ENCODE results near the gene DCK. TPM values are rescaled to one million over a fixed set of nuclear protein-coding genes. Genes with fewer than 3 reads are reported as not detected.
A peak's percentile ranks its signal among the peaks of the same experiment; 100 is the strongest.

Gene DCK
- total RNA-seq, 1 experiment from 2014 or later: 13.7 TPM

DNA sequence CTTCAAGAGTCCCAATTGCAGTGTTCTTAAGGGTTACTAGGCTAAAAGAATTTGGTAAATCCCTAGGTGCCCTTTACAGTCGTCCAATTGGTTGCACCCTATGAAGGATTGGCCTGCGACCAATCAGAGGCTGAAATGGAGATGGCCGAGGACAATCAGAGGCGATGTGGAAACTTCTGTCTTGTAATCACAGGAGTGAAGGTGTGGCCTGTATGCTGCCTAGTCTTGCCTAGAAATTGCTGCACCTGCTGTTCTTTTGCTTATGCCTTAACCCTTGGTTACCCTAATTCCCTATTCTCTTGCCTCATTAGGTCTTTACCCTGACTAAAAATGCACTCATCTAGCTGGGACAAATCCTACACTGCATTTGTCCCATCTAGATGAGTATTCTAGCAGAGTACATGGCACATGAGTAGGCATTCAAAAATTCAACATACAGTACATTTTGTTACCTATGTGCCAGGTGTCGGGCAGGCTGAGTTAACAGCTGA, 1.0 kb upstream of the DCK start:
- Histone ChIP-seq H2BK15ac (ENCODE audit: low read depth, low read length) (no peak overlapping the region), H3T11ph (ENCODE audit: low read length) (no peak overlapping the region), H3K79me2 (ENCODE audit: insufficient read depth, low read length) (peaks cover 11% of the 10 kb centered on the region), H4K5ac (ENCODE audit: insufficient read length, low read depth, low read length) (no peak overlapping the region), H3K4me1 (ENCODE audit: insufficient read depth, low read length) (peaks cover 10% of the 10 kb centered on the region; the same call in 1 of the 2 replicates), H2AK5ac (ENCODE audit: insufficient read length, low read length) (no peak overlapping the region), H3K56ac (ENCODE audit: insufficient read length, low read depth, low read length) (no peak overlapping the region), H2BK120ac (ENCODE audit: low read depth, low read length, poor library complexity, severe bottlenecking) (no peak overlapping the region), H2BK5ac (ENCODE audit: insufficient read length, low read length) (no peak overlapping the region), H3K23me2 (ENCODE audit: insufficient read length, low read depth, low read length, poor library complexity, severe bottlenecking) (peaks cover 5% of the 10 kb centered on the region), H4K91ac (ENCODE audit: insufficient read length, low read depth, low read length) (no peak overlapping the region), H2BK12ac (ENCODE audit: insufficient read length, low read depth, low read length) (no peak overlapping the region), H3K23ac (ENCODE audit: insufficient read length, low read depth, low read length) (no peak overlapping the region), H3K27ac (ENCODE audit: insufficient read length, low read depth, low read length) (no peak overlapping the region), H3K4me2 (ENCODE audit: insufficient read depth, insufficient read length, low read length) (peak overlapping the region; percentile 52), H2BK20ac (ENCODE audit: low read depth, low read length, poor library complexity, severe bottlenecking) (no peak overlapping the region), H2AFZ (ENCODE audit: low read length) (no peak overlapping the region), H3K9ac (ENCODE audit: extremely low read depth, insufficient read length, low read length) (no peak overlapping the region), H3K9me3 (ENCODE audit: control insufficient read depth, low read depth, low read length) (no peaks in the 10 kb centered on the region), H3K79me1 (ENCODE audit: insufficient read depth, low read depth, low read length, poor library complexity, severe bottlenecking) (no peaks in the 10 kb centered on the region), H4K8ac (replicated peaks; ENCODE audit: insufficient read length, low read depth, low read length) (no peak overlapping the region), H3K4ac (ENCODE audit: low read depth, low read length) (no peak overlapping the region), H4K20me1 (ENCODE audit: control insufficient read depth, insufficient read depth, insufficient read length) (no peaks in the 10 kb centered on the region), H3K14ac (ENCODE audit: insufficient read depth, low read length) (no peak overlapping the region), H3K27me3 (ENCODE audit: insufficient read depth, low read length) (no peaks in the 10 kb centered on the region), H3K18ac (ENCODE audit: insufficient read length, low read depth, low read length) (no peak overlapping the region)
- Mint-ChIP-seq H3K36me3 (ENCODE audit: insufficient read depth in 1 of 3, low read depth in 3 of 3) (peaks cover 2 to 23% (median 9%) of the 10 kb centered on the region in 3 experiments; a peak in 5 of 7 replicates), H3K27me3 (ENCODE audit: low read depth) (no peaks in the 10 kb centered on the region), H3K9me3 (peaks cover 6% of the 10 kb centered on the region in 2 experiments; a peak in 4 of 5 replicates), H3K4me3 (peak overlapping the region; percentile 90 to 92; a peak in 3 of 5 replicates), H3K27ac (no peak overlapping the region), H3K4me1 (peaks cover 37 to 42% of the 10 kb centered on the region in 2 experiments)
- WGBS (ENCODE audit: extremely low coverage, insufficient read length, low lambda C conversion rate): no CpG with 5 or more reads among the region's 5 CpGs
- TF ChIP-seq, protein P1, sequence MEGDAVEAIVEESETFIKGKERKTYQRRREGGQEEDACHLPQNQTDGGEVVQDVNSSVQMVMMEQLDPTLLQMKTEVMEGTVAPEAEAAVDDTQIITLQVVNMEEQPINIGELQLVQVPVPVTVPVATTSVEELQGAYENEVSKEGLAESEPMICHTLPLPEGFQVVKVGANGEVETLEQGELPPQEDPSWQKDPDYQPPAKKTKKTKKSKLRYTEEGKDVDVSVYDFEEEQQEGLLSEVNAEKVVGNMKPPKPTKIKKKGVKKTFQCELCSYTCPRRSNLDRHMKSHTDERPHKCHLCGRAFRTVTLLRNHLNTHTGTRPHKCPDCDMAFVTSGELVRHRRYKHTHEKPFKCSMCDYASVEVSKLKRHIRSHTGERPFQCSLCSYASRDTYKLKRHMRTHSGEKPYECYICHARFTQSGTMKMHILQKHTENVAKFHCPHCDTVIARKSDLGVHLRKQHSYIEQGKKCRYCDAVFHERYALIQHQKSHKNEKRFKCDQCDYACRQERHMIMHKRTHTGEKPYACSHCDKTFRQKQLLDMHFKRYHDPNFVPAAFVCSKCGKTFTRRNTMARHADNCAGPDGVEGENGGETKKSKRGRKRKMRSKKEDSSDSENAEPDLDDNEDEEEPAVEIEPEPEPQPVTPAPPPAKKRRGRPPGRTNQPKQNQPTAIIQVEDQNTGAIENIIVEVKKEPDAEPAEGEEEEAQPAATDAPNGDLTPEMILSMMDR (conservative IDR thresholded peaks at IDR 0.05): no peak
- DNase-seq: peak; percentile 59

Data from H9 (cell line).